WTC11 (cell line): ENCODE measurements around the gene ADGRA1. TPM values are rescaled to one million over a fixed set of nuclear protein-coding genes. Genes with fewer than 3 reads are reported as not detected.
"Not testable (repeated sequence)": the region's sequence is repeated elsewhere in the genome, so short reads cannot be mapped to it uniquely, and the experiment has no call there.

Experiments used
- ATAC-seq: fragments of 200-7000 bp; cut with Tn5 transposase; 2 replicates; pipeline ENCODE4 v1.10.0; 2021; ENCODE audit warnings: mild to moderate bottlenecking, moderate library complexity
- CTCF ChIA-PET: fragments of 300-600 bp; sonication (Branson Sonifier 250); formaldehyde crosslinking; loops from one replicate; lab custom pipeline; 2021; ENCODE audit warnings: antibody characterized with exemption; lab: Charles Lee
- POLR2A ChIA-PET: fragments of 350-600 bp; sonication (Branson Sonifier 250); formaldehyde crosslinking; loops from one replicate; lab custom pipeline; 2021; ENCODE audit warnings: antibody characterized with exemption; lab: Charles Lee
- DNase-seq: peaks from one replicate; pipeline ENCODE4 v3.0.0; 2021; ENCODE audit warnings: low spot score
- H3K27ac Mint-ChIP-seq: 2 replicates; pipeline ENCODE4 v1.8.0; 2021; ENCODE audit warnings: mixed read lengths
- H3K27me3 Mint-ChIP-seq: 2 replicates; pipeline ENCODE4 v1.8.0; 2021; ENCODE audit warnings: low read depth, mild to moderate bottlenecking, moderate library complexity, mixed read lengths
- H3K36me3 Mint-ChIP-seq: 2 replicates; pipeline ENCODE4 v1.8.0; 2021; ENCODE audit warnings: mixed read lengths
- H3K4me1 Mint-ChIP-seq: 2 replicates; pipeline ENCODE4 v1.8.0; 2022; ENCODE audit warnings: mixed read lengths
- H3K4me3 Mint-ChIP-seq: 2 replicates; pipeline ENCODE4 v1.8.0; 2021; ENCODE audit warnings: mild to moderate bottlenecking, moderate library complexity, mixed read lengths
- H3K9me3 Mint-ChIP-seq: 2 replicates; pipeline ENCODE4 v1.8.0; 2021; ENCODE audit warnings: mixed read lengths
- ATF1 ChIP-seq: sonication (generic); formaldehyde crosslinking; IDR thresholded peaks from 2 replicates; pipeline ENCODE4 v1.8.1; 2023; ENCODE audit warnings: mild to moderate bottlenecking, moderate library complexity, missing genetic modification reagents
- ATF6 ChIP-seq: sonication (generic); formaldehyde crosslinking; IDR thresholded peaks from 2 replicates; pipeline ENCODE4 v1.8.1; 2023; ENCODE audit warnings: mild to moderate bottlenecking, missing genetic modification reagents
- CDX4 ChIP-seq: fragments of 250-450 bp; sonication (Bioruptor Pico); IDR thresholded peaks from 2 replicates; pipeline ENCODE4 v1.9.0; 2021; ENCODE audit warnings: moderate library complexity, mild to moderate bottlenecking, inconsistent platforms, borderline replicate concordance
- E2F1 ChIP-seq: sonication (generic); formaldehyde crosslinking; IDR thresholded peaks from 2 replicates; pipeline ENCODE4 v1.8.0; 2022; ENCODE audit warnings: mild to moderate bottlenecking, missing genetic modification reagents
- ETV6 ChIP-seq: sonication (generic); formaldehyde crosslinking; IDR thresholded peaks from 2 replicates; pipeline ENCODE4 v1.8.1; 2022; ENCODE audit warnings: mild to moderate bottlenecking, missing genetic modification reagents
- GRHL2 ChIP-seq: fragments of 250-450 bp; sonication (Bioruptor Pico); IDR thresholded peaks from 2 replicates; pipeline ENCODE4 v1.8.0; 2022; ENCODE audit warnings: mild to moderate bottlenecking, moderate library complexity; ENCODE audit not compliant: insufficient replicate concordance, severe bottlenecking
- IRF1 ChIP-seq: sonication (generic); formaldehyde crosslinking; IDR thresholded peaks from 2 replicates; pipeline ENCODE4 v1.8.0; 2023; ENCODE audit warnings: missing genetic modification reagents
- JUN ChIP-seq: sonication (generic); formaldehyde crosslinking; IDR thresholded peaks from 2 replicates; pipeline ENCODE4 v1.8.0; 2023; ENCODE audit warnings: mild to moderate bottlenecking, missing genetic modification reagents
- MLX ChIP-seq: sonication (generic); formaldehyde crosslinking; IDR thresholded peaks from 2 replicates; pipeline ENCODE4 v1.8.1; 2023; ENCODE audit warnings: mild to moderate bottlenecking, missing genetic modification reagents, moderate library complexity
- MYBL2 ChIP-seq: sonication (generic); formaldehyde crosslinking; IDR thresholded peaks from 2 replicates; pipeline ENCODE4 v1.8.1; 2023; ENCODE audit warnings: mild to moderate bottlenecking, moderate library complexity, missing genetic modification reagents
- NFATC4 ChIP-seq: fragments of 250-450 bp; sonication (Bioruptor Pico); IDR thresholded peaks from 2 replicates; pipeline ENCODE4 v1.9.0; 2021; ENCODE audit warnings: mild to moderate bottlenecking
- NFYB ChIP-seq: sonication (generic); formaldehyde crosslinking; conservative IDR thresholded peaks from 2 replicates; pipeline ENCODE4 v1.8.0; 2022; ENCODE audit warnings: low read depth, missing genetic modification reagents
- NR2C2 ChIP-seq: sonication (generic); formaldehyde crosslinking; IDR thresholded peaks from 2 replicates; pipeline ENCODE4 v1.8.0; 2022; ENCODE audit warnings: mild to moderate bottlenecking, missing genetic modification reagents
- OVOL2 ChIP-seq: fragments of 250-450 bp; sonication (Bioruptor Pico); IDR thresholded peaks from 2 replicates; pipeline ENCODE4 v1.9.0; 2021; ENCODE audit warnings: mild to moderate bottlenecking, borderline replicate concordance
- SP1 ChIP-seq: sonication (generic); formaldehyde crosslinking; conservative IDR thresholded peaks from 2 replicates; pipeline ENCODE4 v1.8.1; 2022; ENCODE audit warnings: missing genetic modification reagents
- TEAD4 ChIP-seq: sonication (generic); formaldehyde crosslinking; IDR thresholded peaks from 2 replicates; pipeline ENCODE4 v1.8.0; 2022; ENCODE audit warnings: mild to moderate bottlenecking, missing genetic modification reagents
- USF1 ChIP-seq: sonication (generic); formaldehyde crosslinking; IDR thresholded peaks from 2 replicates; pipeline ENCODE4 v1.8.0; 2022; ENCODE audit warnings: mild to moderate bottlenecking, missing genetic modification reagents
- ZBTB21 ChIP-seq: sonication (generic); formaldehyde crosslinking; IDR thresholded peaks from 2 replicates; pipeline ENCODE4 v1.8.1; 2023; ENCODE audit warnings: mild to moderate bottlenecking, missing genetic modification reagents, borderline replicate concordance
- ZNF281 ChIP-seq: sonication (generic); formaldehyde crosslinking; IDR thresholded peaks from 2 replicates; pipeline ENCODE4 v1.8.0; 2023; ENCODE audit warnings: mild to moderate bottlenecking, missing genetic modification reagents
- total RNA-seq: library from RNA; stranded (reverse); gene quantifications from 3 replicates; pipeline ENCODE4 v1.2.3, GENCODE V29; 2021

ADGRA1 gene
- total RNA-seq, 1 experiment from 2014 or later = 0.20 TPM

GRCh38 chr10:133110609-133111275, 23.0 kb downstream of the ADGRA1 start:
- ChIA-PET POLR2A (no interaction called here), CTCF (no interaction called here)
- Mint-ChIP-seq H3K36me3 (peaks cover 18% of the 10 kb centered on the region), H3K4me1 (no peaks in the 10 kb centered on the region), H3K4me3 (no peak overlapping the region), H3K27ac (no peak overlapping the region), H3K9me3 (peaks cover 27% of the 10 kb centered on the region), H3K27me3 (peaks cover 6% of the 10 kb centered on the region)
- TF ChIP-seq GRHL2 (CRISPR knock-in tag) (no peak), NFYB (CRISPR knock-in tag) (no peak), ZBTB21 (CRISPR knock-in tag) (no peak), E2F1 (CRISPR knock-in tag) (no peak), USF1 (CRISPR knock-in tag) (no peak), CDX4 (no peak), MYBL2 (no peak)
- DNase-seq = no peak
- no peak for ATAC-seq

- ATAC-seq, DNase-seq, POLR2A ChIA-PET, H3K27ac Mint-ChIP-seq, H3K4me1 Mint-ChIP-seq, H3K27me3 Mint-ChIP-seq, H3K4me3 Mint-ChIP-seq, CTCF ChIA-PET: not testable (repeated sequence)
- Mint-ChIP-seq H3K9me3 (peaks cover 27% of the 10 kb centered on the region), H3K36me3 (peaks cover 18% of the 10 kb centered on the region)
Measured at GRCh38 chr10:133111640-133112039, 23.9 kb downstream of the ADGRA1 start.

- Mint-ChIP-seq H3K27ac (no peak overlapping the region), H3K36me3 (peaks cover 6% of the 10 kb centered on the region), H3K4me3 (no peak overlapping the region), H3K9me3 (peaks cover 13% of the 10 kb centered on the region), H3K4me1 (no peaks in the 10 kb centered on the region), H3K27me3 (no peaks in the 10 kb centered on the region)
- CTCF ChIA-PET = no interaction called here
- TF ChIP-seq IRF1 (no peak), ATF6 (CRISPR knock-in tag) (no peak), ZBTB21 (CRISPR knock-in tag) (no peak), ATF1 (CRISPR knock-in tag) (no peak), TEAD4 (CRISPR knock-in tag) (no peak), CDX4 (no peak), ZNF281 (CRISPR knock-in tag) (no peak), ETV6 (no peak), NFATC4 (CRISPR knock-in tag) (no peak), JUN (CRISPR knock-in tag) (no peak), NR2C2 (CRISPR knock-in tag) (no peak), SP1 (CRISPR knock-in tag) (no peak), MLX (no peak), OVOL2 (CRISPR knock-in tag) (no peak)
- DNase-seq (no peak), ATAC-seq (no peak)
- POLR2A ChIA-PET = no interaction called here
Measured at GRCh38 chr10:133113146-133113830, 25.6 kb downstream of the ADGRA1 start.
